PFSK-1 (cell line): ENCODE measurements around the gene TUBGCP3.

Source experiments
- FOXP2 ChIP-seq: optimal IDR thresholded peaks from 2 replicates; pipeline ENCODE3; 2011; ENCODE audit warnings: borderline replicate concordance, control low read depth, inconsistent platforms; ENCODE audit not compliant: insufficient read depth; ENCODE audit errors: extremely low read length, extremely low read depth
- POLR2AphosphoS5 ChIP-seq: IDR thresholded peaks from 2 replicates; pipeline ENCODE4 v1.6.1; 2012; ENCODE audit warnings: low read depth, mild to moderate bottlenecking, control low read depth, low read length, moderate library complexity
- REST ChIP-seq, 2 experiments: IDR thresholded peaks; 2 replicates each; pipeline versions ENCODE4 v1.6.1 to v1.8.0; 2011 to 2012; ENCODE audit warnings: low read depth in 2 of 2, low read length in 2 of 2, control low read depth in 1 of 2, inconsistent platforms in 1 of 2, mild to moderate bottlenecking in 1 of 2, moderate library complexity in 1 of 2; ENCODE audit not compliant: insufficient read depth in 1 of 2
- SIN3A ChIP-seq: IDR thresholded peaks from 2 replicates; pipeline ENCODE4 v1.6.1; 2012; ENCODE audit warnings: mild to moderate bottlenecking, low read length, moderate library complexity, borderline replicate concordance; ENCODE audit not compliant: insufficient read depth
- TAF1 ChIP-seq: IDR thresholded peaks from 2 replicates; pipeline ENCODE4 v1.6.1; 2012; ENCODE audit warnings: low read length, control low read depth, borderline replicate concordance; ENCODE audit not compliant: insufficient read depth

TUBGCP3 gene

GRCh38 chr13:112616586-112617362 is 28.8 kb upstream of the TUBGCP3 start:
- no peak for TF ChIP-seq POLR2AphosphoS5
- no peak for TF ChIP-seq SIN3A
- TF ChIP-seq FOXP2 = no peak
- no peak for TF ChIP-seq TAF1
- TF ChIP-seq REST (IDR thresholded peaks at IDR 0.05; ENCODE audit: insufficient read depth in 1 of 2, low read depth in 2 of 2, low read length in 2 of 2) = no peak

GRCh38 chr13:112615391-112615790 is 27.4 kb upstream of the TUBGCP3 start:
- TF ChIP-seq TAF1 (no peak), POLR2AphosphoS5 (no peak), FOXP2 (no peak)

- TF ChIP-seq FOXP2 (no peak), TAF1 (no peak), SIN3A (no peak), REST (IDR thresholded peaks at IDR 0.05; ENCODE audit: insufficient read depth in 1 of 2, low read depth in 2 of 2, low read length in 2 of 2) (no peak), POLR2AphosphoS5 (no peak)
Observed at GRCh38 chr13:112614835-112615234, 26.9 kb upstream of the TUBGCP3 start.

GRCh38 chr13:112608212-112608611 is 20.3 kb upstream of the TUBGCP3 start:
- TF ChIP-seq SIN3A = no peak
- TF ChIP-seq FOXP2 = no peak
- TF ChIP-seq POLR2AphosphoS5 = no peak
- TF ChIP-seq TAF1 = no peak
- no peak for TF ChIP-seq REST (IDR thresholded peaks at IDR 0.05; ENCODE audit: insufficient read depth in 1 of 2, low read depth in 2 of 2, low read length in 2 of 2)

- no peak for TF ChIP-seq TAF1
- no peak for TF ChIP-seq REST (IDR thresholded peaks at IDR 0.05; ENCODE audit: insufficient read depth in 1 of 2, low read depth in 2 of 2, low read length in 2 of 2)
- no peak for TF ChIP-seq POLR2AphosphoS5
- TF ChIP-seq SIN3A = no peak
- no peak for TF ChIP-seq FOXP2
Observed at GRCh38 chr13:112606109-112607001, 18.4 kb upstream of the TUBGCP3 start.
